Measurements from ENCODE around the gene MRPL57.

DNA sequence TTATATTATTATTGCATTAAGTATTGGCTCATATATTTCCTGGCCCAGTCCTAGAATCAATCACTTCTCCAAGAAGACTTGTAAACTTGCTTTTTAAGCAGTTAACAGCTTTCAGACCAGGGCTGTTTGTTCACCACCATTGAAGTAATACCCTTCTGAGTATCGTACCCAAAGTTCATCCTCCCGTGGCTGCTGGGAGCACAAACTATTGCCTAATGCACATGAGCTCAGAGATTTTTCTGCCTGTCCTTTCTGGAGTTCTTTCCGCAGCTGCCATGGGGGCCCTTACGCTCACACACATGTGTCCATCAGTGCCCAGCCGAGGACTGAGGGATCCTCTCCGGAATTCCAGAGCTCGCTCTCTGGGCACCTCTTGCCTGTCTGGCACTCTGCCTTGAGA is 51.5 kb downstream of the MRPL57 start:
- TF ChIP-seq ZNF274 (IDR thresholded peaks at IDR 0.05; ENCODE audit: low read depth, low read length) (no peak), SUZ12 (IDR thresholded peaks at IDR 0.05; ENCODE audit: extremely low read depth, insufficient read depth, insufficient read length) (no peak), YY1 (IDR thresholded peaks at IDR 0.05; ENCODE audit: insufficient read depth, insufficient read length) (no peak)
